T-helper 1 cell treated with Interleukin-12 subunit alpha and Interleukin-12 subunit beta and Interleukin-4 antibody, amounts not matched to agents 30 ng/mL and 1 ng/mL, for 36 hours (primary cell): ENCODE results near the gene SEMA7A. TPM values are rescaled to one million over a fixed set of nuclear protein-coding genes. Genes with fewer than 3 reads are reported as not detected.
"Not testable (repeated sequence)": the region's sequence is repeated elsewhere in the genome, so short reads cannot be mapped to it uniquely, and the experiment has no call there.

Source experiments
- intact Hi-C: fragments of 100-400 bp; cut with micrococcal nuclease; formaldehyde crosslinking; loops from one replicate; pipeline ENCODE4 v1.15.1; 2024
- total RNA-seq: library from RNA; stranded (reverse); gene quantifications from 2 replicates; pipeline ENCODE4 v1.2.3, GENCODE V29; 2022

SEMA7A gene, protein sequence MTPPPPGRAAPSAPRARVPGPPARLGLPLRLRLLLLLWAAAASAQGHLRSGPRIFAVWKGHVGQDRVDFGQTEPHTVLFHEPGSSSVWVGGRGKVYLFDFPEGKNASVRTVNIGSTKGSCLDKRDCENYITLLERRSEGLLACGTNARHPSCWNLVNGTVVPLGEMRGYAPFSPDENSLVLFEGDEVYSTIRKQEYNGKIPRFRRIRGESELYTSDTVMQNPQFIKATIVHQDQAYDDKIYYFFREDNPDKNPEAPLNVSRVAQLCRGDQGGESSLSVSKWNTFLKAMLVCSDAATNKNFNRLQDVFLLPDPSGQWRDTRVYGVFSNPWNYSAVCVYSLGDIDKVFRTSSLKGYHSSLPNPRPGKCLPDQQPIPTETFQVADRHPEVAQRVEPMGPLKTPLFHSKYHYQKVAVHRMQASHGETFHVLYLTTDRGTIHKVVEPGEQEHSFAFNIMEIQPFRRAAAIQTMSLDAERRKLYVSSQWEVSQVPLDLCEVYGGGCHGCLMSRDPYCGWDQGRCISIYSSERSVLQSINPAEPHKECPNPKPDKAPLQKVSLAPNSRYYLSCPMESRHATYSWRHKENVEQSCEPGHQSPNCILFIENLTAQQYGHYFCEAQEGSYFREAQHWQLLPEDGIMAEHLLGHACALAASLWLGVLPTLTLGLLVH
- total RNA-seq, result 27.7 and 30.5 TPM in 2 replicates

DNA sequence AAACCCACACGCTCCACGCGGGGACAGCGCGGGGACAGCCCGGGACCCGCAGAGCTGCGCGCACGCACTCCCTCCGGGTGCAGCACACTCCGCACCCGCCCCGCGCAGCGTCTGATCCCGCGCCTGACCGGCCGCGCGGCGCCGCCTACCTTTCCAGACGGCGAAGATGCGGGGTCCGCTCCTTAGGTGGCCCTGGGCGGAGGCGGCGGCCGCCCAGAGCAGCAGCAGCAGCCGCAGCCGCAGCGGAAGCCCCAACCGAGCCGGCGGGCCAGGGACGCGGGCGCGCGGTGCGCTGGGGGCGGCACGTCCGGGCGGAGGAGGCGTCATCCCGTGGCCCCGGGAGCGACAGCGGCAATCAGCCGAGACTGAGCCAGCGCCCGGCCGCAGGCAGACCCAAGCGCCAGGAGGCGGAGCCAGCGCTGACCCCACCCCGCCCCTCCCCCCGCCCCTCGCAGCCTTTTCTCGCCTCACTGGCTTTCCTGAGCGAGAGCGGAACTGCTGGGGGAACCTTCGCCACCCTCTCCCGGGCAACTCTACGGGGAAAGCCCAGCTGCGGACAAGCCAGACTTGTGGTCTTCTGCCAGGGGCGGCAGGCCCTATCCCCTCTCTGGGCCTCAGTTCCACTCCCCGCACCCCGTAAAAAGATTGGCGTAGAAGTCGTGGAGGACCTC, at the start of gene SEMA7A:
SEMA7A (minus strand) TSS at position 367 of the 671 bp plus-strand sequence; CDS start at position 327, 40 bp downstream.
- intact Hi-C loops, result loop anchor here (1.0 to 10.0 kb wide), 4 partner anchors 28 to 351 kb away; partner anchors contain the start of genes CSK and UBL7

DNA sequence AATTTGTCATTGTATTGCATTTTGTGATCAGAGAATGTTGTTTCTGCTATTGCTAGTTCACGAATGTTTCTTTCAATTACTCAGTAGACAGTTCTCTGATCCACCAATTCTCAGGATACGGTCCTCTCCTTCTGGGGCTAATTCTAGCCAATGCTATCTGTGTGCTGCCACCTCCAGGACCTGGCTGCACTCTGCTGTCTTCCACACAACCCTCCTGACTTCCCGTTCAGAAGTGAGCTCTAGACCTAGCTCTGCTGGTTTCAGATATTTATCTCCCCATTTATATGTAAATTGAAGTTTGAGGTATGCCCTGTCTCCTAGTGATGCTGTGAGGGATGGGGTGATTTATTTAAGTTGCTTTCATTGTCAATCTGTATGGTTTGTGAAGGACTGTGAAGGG, 48.9 kb upstream of the SEMA7A start:
- intact Hi-C loops, result no loop called here

DNA sequence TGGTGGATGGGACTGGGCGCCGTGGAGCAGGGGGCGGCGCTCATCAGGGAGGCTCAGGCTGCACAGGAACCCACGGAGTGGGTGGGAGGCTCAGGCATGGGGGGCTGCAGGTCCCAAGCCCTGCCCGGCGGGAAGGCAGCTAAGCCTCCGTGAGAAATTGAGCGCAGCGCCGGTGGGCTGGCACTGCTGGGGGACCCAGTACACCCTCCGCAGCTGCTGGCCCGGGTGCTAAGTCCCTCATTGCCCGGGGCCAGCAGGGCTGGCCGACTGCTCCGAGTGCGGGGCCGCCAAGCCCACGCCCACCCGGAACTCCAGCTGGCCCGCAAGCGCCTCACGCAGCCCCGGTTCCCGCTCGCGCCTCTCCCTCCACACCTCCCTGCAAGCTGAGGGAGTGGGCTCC, 46.6 kb upstream of the SEMA7A start:
- intact Hi-C loops, result not testable (repeated sequence)

DNA sequence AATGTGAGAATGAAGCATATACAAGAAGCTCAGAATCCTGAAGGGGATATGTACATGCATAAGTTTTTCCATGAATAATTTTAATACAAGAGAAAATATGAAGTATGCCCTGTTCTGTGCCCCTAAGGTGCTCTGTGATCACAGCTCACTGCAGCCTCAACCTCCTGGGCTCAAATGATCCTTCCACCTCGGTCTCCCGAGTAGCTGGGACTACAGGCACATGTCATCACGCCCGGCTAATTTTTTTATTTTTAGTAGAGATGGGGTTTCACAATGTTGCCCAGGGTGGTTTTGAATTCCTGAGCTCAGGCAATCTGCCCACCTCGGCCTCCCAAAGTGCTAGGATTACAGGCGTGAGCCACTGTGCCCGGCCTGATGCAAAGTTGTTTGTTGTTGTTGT, 37.9 kb upstream of the SEMA7A start:
- intact Hi-C loops, result not testable (repeated sequence)

DNA sequence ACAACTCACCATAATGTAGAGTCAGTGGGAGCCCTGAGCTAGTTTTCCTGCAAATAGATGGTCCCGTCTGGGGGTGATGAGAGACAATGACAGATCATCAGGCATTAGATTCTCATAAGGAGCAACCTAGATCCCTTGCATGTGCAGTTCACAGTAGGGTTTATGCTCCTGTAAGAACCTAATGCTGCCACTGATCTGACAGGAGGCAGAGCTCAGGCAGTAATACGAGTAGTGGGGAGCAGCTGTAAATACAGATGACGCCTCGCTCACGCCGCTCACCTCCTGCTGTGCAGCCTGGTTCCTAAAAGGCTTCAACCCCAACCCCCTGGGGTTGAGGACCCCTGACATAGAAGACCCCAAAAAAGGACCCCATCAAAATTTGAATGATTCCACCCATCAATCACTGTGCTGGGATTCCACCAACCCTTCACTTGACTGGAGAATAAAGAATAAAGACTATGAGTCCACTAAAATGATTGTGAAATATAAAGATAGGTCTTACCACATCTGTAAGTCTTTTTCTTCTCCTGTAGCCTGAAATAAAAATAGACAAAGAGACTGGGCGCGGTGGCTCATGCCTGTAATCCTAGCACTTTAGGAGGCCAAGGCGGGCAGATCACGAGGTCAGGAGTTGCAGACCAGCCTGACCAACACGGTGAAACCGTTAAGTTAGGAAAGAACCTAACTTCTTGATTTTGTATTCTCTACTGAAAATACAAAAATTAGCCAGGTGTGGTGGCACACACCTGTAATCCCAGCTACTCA, 37.1 kb upstream of the SEMA7A start:
- intact Hi-C loops, result no loop called here

DNA sequence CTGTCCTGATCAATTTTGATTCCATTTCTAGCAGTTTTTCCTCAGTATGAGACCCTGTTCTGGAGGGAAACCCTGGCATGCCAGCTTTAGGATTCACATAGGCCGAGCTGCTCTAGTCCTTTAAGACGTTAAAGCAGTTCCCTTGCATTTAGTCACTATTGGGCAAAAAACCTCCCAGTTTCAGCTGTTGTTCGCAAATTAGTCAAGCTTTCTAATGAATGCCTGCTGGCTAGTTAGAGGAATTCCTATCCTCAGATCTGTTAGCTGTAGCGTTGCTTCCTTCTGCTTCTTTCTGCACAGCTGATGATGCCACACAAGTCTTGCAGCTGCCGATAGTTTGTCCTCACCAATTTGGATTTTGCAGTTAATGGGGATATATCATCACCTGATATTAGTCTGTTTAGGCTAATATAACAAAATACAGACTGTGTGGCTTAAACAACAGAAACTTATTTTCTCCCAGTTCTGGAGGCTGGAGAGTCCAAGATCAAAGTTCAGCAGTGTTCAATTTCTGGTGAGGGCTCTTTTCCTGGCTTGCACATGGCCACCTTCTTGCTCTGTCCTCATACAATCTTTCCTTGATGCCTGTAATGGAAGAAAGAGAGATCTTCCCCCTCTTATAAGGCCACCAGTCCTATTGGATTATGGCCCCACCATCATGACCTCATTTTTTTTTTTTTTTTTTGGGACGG, 34.7 kb upstream of the SEMA7A start:
- intact Hi-C loops, result loop anchor here (10.0 kb wide), 1 partner anchor 736 kb away; the partner anchor contains the start of gene C15orf39

DNA sequence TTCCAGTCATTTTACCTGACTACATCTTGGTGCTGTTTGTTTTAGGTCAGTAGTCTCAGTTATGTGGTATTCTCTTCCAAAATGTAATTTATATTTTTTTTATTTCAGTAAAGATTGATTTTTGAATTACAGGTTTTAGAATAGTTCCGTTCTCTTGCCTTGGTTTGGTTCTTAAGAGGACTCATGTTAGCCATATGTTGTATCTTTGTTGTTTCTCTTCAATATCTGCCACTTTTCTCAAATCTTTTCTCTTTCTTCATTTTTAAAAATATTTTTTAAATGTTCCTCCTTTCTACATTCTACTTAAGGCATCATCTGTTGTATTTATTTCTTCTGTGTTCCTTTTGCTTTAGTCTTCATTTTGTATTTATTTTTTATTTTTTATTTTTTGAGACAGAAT, 32.8 kb upstream of the SEMA7A start:
- intact Hi-C loops, result loop anchor here (10.0 kb wide), 1 partner anchor 738 kb away; the partner anchor contains the start of gene C15orf39

DNA sequence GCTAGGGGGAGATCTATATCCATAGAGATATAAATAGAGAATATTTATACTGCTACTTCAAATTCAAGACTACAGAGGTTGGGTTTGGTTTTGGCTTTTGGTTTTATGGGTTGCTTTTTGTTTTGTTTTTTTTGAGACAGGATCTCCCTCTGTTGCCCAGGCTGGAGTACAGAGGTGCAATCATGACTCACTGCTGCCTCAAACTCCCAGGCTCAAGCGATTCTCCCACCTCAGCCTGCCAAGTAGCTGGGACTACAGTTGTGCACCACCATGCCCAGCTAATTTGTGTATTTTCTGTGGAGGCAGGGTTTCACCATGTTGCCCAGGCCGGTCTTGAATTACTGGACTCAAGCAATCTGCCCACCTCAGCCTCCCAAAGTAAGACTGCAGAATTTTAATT, 31.1 kb upstream of the SEMA7A start:
- intact Hi-C loops, result loop anchor here (5.0 to 10.0 kb wide), 2 partner anchors 232 to 740 kb away; partner anchors contain the start of genes C15orf39 and EDC3

DNA sequence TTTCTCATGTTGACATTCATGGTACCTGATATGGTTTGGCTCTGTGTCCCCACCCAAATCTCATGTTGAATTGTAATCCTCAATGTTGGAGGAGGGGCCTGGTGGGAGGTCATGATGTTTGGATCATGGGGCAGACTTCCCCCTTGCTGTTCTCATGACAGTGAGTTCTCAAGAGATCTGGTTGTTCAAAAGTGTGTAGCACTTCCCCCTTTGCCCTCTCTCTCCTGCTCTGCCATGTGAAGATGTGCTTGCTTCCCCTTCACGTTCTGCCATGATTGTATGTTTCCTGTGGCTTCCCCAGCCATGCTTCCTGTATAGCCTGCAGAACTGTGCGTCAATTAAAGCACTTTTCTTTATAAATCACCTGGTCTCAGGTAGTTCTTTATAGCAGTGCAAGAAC, 30.5 kb upstream of the SEMA7A start:
- intact Hi-C loops, result loop anchor here (5.0 to 10.0 kb wide), 2 partner anchors 233 to 741 kb away; partner anchors contain the start of genes C15orf39 and EDC3

DNA sequence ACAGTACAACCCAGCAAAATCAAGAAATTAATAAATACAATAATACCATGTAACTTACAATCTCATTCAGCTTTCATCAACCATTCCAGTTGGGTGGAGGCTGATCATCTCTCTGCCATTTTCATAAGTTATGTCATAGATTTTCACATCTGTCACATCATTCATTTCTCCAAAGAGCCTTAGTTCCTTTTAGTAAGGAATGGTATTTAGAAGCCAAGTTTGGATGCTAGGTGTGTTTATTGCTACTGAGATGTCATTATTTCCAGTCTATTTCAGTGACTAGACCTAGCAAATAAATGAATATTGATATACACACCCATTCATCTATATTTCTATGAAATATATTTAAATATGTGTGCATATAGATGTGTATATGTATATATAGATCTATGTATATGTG, 29.9 kb upstream of the SEMA7A start:
- intact Hi-C loops, result loop anchor here (5.0 to 10.0 kb wide), 2 partner anchors 234 to 741 kb away; partner anchors contain the start of genes C15orf39 and EDC3

DNA sequence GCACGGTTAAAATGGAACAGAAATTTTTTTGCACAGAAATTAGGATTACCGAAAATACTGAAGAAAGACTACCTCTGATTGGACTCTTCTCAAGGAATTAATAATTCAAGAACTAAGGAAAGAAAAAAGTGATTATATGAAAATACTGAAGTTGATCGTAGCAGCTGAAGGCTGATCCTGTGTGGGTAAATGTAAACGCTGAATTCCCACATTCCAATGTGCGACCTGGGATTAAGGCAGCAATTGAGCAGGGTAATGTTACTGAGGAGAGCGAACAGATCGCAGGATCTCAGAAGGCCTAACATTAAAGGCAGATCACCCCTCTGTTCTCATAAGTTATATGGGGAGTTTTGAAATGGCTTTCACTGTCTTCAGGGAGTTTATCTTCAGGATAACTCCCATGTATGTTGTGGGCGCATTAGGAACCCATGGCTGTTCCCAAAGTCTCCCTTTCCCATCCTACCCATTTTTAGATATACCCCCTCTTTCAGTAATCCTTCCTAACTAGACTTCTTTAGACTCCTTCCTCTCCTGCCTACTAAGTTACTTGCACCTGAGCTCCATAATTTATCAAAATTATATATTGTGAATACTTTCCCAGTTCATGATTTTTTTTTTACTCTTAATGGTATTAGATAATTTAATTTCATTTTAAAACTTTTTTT, 28.2 kb upstream of the SEMA7A start:
- intact Hi-C loops, result loop anchor here (1.0 to 10.0 kb wide), 19 partner anchors 24 to 1179 kb away; partner anchors contain the start of genes C15orf39, CLK3, COX5A and EDC3

DNA sequence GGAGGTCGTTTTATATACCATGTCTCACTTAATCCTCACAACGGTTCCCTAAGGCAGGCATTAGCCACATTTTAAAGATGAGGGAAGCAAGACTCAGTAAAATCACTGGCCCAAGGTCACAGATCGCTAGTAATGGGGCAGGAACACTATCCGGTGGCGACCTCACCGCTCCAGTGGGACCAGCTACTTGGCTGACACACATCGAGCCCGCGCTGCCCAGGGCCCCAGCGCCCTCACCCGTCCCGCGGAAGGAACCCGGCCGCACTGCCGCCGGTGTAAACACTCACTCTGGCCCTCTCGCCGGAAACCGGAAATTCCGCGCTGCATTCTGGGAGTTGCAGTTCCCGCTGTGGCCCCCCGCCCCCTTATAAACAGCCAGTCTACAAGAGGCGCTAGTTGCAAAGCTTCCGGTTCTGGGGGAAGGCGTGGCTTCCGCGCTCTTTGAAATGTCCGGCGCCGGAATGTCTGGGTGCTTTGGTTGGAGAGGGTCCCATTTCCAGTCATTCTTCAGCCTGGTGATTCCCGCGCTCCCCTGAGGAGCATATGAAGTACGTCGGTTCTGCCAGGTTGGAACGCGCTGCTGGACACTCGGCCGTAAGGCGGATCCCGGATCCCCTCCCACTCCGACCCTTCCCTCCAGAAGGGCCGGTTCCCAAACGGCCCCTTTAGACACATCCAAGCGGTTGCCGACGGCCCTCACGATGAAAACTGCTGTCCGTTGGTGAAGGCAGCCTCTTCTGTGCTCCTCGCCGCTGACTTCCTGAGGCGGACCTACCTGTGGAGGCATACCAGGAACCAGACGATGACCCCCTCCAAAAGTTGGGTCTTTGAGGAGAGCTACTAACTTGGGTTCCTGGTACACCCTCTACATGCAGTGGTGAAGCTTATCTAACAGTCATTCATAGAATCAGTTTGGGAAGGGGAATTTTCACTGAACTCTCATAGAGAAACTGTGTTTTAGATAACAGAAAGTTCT, 27.4 kb upstream of the SEMA7A start, which contains the start of gene UBL7:
UBL7 (minus strand) TSS at position 290 of the 976 bp plus-strand sequence. CDS start 2,293 bp downstream, outside the sequence.
- intact Hi-C loops, result loop anchor here (1.0 to 10.0 kb wide), 19 partner anchors 23 to 1180 kb away; partner anchors contain the start of genes C15orf39, CLK3, COX5A and EDC3

DNA sequence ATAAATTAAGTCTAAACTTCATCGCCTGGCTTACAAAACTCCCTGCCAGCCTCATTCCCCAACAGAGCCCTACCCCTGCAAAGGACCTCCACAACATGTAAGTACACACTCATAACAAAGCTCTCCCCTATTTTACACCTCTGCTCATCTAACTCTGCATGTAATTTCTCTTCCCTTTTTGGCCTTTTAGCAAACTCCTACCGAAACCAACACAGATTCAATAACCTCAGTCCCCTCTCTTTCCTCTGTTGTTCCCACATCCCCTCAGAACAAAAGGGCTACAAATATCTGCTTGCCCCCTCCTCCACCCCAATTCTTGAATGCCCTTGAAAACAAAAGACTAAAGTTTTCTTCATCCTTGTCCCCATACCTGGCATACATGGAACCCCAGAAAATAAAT, 26.5 kb upstream of the SEMA7A start:
- intact Hi-C loops, result loop anchor here (2.0 to 10.0 kb wide), 5 partner anchors 77 to 1181 kb away; partner anchors contain the start of genes C15orf39, EDC3 and IMP3

DNA sequence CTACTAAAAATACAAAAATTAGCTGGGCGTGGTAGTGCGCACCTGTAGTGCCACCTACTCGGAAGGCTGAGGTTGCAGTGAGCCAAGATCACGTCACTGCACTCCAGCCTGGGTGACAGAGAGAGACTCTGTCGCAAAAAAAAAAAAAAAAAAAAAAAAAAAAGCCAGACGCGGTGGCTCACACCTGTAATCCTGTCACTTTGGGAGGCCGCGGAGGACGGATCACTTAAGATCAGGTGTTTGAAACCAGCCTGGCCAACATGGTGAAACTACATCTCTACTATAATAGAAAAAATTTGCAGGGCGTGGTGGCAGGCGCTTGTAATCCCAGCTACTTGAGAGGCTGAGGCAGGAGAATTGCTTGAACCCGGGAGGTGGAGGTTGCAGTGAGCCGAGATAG, 26.0 kb upstream of the SEMA7A start:
- intact Hi-C loops, result loop anchor here (2.0 to 10.0 kb wide), 5 partner anchors 77 to 1181 kb away; partner anchors contain the start of genes C15orf39, EDC3 and IMP3

DNA sequence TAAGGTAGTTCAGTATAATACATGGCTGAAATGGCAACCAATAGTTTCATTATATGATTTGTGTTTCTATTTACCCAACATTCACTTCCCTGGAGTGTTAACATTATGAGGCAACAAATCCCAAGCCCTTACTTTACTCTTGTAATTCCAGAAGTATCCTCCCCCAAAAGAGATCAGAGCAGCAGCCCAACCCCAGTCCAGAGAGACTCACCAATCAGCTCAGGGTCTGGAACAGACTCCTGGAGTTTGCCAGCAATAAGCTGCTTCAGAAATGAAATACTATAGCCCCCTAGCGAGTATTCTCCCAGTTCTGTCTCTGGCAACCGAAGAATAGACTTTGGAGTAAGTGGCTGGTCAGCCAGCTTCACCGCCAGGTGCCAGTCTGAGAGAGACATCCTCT, 24.7 kb upstream of the SEMA7A start:
- intact Hi-C loops, result no loop called here

DNA sequence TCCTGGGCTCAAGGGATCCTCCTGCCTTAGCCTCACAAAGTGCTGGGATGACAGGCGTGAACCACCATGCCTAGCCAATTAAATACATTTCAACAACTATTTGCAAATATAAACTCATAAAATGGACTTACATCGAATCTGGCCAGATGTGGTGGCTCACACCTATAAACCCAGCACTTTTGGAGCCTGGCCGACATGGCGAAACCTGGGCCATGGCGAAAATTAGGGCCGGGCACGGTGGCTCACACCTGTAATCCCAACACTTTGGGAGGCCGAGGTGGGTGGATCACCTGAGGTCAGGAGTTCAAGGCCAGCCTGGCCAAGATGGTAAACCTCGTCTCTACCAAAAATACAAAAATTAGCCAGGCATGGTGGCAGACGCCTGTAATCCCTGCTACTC, 23.3 kb upstream of the SEMA7A start:
- intact Hi-C loops, result not testable (repeated sequence)

DNA sequence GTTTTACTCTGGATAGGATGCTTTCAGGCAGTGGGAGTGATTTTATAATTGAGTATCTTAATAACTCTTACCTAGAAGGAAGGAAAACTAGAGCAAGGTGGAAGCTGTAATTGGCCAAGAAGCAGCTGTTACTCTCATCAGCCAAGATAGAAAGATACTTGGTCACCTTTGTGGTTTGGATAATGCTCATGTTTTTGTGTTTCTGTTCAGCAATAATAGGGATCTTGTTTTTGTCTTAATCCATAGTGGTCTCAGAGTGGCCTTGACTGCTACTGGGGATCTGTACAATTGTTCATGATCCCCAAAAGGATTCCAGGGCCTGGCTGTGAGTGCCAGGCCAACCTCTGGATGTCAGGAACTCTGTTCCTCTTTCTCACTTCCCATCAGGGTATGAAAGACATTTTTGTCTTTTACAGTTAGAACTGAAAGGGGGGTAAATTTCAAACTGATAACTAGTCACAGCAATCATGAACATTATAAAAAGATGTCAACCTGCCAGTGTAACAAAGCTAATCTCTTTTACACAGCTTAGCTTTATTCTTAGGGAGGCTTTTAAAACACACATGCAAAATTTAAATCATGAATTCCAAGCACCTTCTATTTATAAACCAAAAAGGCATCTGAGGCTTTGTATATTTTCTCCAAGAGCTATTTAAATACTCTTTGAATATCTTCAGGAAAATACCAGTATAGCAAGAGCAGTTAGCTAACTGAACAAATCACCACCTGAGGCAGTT, 21.2 kb upstream of the SEMA7A start:
- intact Hi-C loops, result no loop called here
